Vagina (tissue), 2 donors: ENCODE data around the gene PYDC1.

Experiments used
- CTCF ChIP-seq, 3 experiments: fragments of 450-650 bp in 2 of 3; fragments of 200-600 bp in 1 of 3; sonication (generic) in 1 of 3; IDR thresholded peaks; one replicate each; pipeline ENCODE4 v1.5.1; 2017 to 2019; ENCODE audit warnings: antibody characterized with exemption in 3 of 3, mild to moderate bottlenecking in 2 of 3, moderate library complexity in 2 of 3
- POLR2A ChIP-seq, 2 donors: fragments of 450-650 bp; IDR thresholded peaks; one replicate each; pipeline ENCODE4 v1.6.1; 2017; ENCODE audit warnings: antibody characterized with exemption in 2 of 2, mild to moderate bottlenecking in 2 of 2, moderate library complexity in 2 of 2

- TF ChIP-seq CTCF (IDR thresholded peaks at IDR 0.05) (no peak), POLR2A (IDR thresholded peaks at IDR 0.05) (no peak)
Measured at GRCh38 chr16:31199430-31200041, 17.4 kb downstream of the PYDC1 start.
